Measurements from ENCODE around the gene GPR65.

The GPR65 gene

DNA sequence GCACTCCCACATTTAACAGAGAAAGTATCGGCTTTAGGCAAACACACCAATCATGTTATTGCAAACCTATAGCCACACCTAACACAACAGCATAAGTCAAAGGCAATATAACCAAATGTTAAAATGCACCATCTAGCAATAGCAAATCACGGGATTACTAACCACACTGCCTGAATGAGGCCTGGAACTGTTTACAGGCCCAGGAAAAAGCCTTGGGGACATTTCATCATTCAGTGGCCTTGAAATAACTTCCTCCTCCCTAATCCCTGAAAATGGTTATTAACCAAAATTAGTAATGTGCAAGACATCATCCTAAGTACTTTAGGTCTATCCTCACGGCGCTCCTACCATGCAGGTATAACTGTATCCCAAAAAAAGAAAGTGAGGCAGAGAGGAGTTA lies 14.3 kb upstream of the GPR65 start:
- Histone ChIP-seq H3K9ac (ENCODE audit: low read length) (no peak overlapping the region), H3K4me1 (ENCODE audit: insufficient read depth, low read length) (peaks cover 13% of the 10 kb centered on the region), H3K27ac (ENCODE audit: low read depth, low read length) (no peak overlapping the region), H3K36me3 (ENCODE audit: insufficient read depth, low read length) (no peaks in the 10 kb centered on the region), H3K9me3 (ENCODE audit: low read length) (no peaks in the 10 kb centered on the region), H3K4me3 (ENCODE audit: low read depth in 1 of 2, low read length in 2 of 2) (no peak overlapping the region), H3K27me3 (ENCODE audit: control insufficient read depth in 1 of 2, insufficient read depth in 2 of 2, low read length in 2 of 2) (no peaks in the 10 kb centered on the region)

DNA sequence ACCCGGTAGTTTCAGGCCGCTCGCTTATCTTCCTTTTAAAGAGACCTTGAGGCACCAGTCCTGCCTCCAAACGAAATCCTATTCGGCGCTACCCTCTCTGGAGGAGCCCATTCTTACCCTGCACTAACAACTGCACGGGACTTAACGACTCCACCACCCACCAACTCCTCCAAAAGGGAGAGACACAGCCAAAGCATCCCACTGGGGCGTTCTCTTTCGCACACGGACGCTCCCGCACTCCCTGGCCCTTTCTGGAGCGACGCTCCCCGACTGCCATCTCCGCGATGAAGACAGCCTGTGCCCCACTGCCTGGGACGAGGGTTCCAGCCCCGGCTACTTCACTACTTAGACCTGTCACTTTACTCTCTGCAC lies 12.6 kb upstream of the GPR65 start:
- no peaks in the 10 kb centered on the region for H3K36me3 ChIP-seq (ENCODE audit: insufficient read depth, low read length)
- peak overlapping the region; percentile 95 for H3K27ac ChIP-seq (ENCODE audit: low read depth, low read length)

DNA sequence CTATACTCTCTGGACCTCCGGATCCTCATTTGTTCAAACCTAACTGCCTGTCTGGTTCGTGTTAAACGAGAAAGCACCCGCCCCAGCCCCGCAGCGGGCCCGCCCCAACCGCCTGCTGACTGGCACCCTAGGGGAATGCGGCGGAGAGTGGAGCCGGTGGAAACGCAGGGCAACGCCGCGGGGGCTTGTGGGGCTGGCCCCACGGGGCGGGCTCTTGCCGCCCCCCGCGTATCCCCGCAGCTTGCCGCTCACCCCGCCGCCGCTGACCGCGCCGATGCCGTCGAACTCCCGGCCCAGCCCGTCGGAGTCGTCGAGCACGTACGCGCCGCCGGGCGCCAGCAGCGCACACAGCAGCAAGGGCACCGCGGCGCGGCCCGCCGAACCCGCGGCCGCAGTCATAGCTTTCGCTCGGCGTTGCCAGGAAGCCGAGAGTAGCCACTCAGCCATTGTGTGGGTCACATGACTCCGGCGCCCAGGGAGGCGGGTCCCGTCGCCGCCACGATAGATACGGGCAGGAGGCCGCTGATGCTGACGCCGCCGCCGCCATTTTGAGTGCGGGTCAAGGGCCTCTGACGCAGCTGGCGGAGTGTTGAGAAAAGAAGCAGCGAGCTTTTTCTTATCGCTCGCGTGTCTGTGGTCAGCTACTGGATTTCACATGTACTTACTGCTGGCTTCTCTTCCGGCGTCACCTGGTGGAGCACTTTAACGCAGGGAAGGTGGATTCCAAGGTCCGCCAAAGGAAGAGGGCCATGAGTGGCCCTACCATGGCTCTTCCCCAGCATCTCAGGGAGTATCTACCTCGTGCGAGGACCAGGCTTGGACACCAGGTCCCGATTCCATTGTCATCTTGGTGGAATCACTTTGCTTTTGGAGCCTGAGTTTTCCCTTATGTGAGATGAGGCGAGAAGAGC lies 12.0 kb upstream of the GPR65 start, which contains the start of gene GALC:
GALC (minus strand) TSS at position 465 of the 911 bp plus-strand sequence; CDS start at position 447, 18 bp downstream.
- Histone ChIP-seq H3K9ac (ENCODE audit: low read length) (peak within 1 kb of the TSS; percentile 40), H3K36me3 (ENCODE audit: insufficient read depth, low read length) (no peaks in the 10 kb centered on the region), H3K27me3 (ENCODE audit: control insufficient read depth in 1 of 2, insufficient read depth in 2 of 2, low read length in 2 of 2) (no peaks in the 10 kb centered on the region), H3K4me3 (ENCODE audit: low read depth in 1 of 2, low read length in 2 of 2) (peak within 1 kb of the TSS; percentile 72 to 98), H3K27ac (ENCODE audit: low read depth, low read length) (peak within 1 kb of the TSS; percentile 95), H3K9me3 (ENCODE audit: low read length) (no peaks in the 10 kb centered on the region), H3K4me1 (ENCODE audit: insufficient read depth, low read length) (peaks cover 13% of the 10 kb centered on the region)

More for the DNA sequence above, 12.6 kb upstream of the GPR65 start:
- Histone ChIP-seq H3K4me1 (ENCODE audit: insufficient read depth, low read length) (peaks cover 13% of the 10 kb centered on the region), H3K9ac (ENCODE audit: low read length) (peak overlapping the region; percentile 40), H3K4me3 (ENCODE audit: low read depth in 1 of 2, low read length in 2 of 2) (peak overlapping the region; percentile 72 to 98), H3K9me3 (ENCODE audit: low read length) (no peaks in the 10 kb centered on the region), H3K27me3 (ENCODE audit: control insufficient read depth in 1 of 2, insufficient read depth in 2 of 2, low read length in 2 of 2) (no peaks in the 10 kb centered on the region)

DNA sequence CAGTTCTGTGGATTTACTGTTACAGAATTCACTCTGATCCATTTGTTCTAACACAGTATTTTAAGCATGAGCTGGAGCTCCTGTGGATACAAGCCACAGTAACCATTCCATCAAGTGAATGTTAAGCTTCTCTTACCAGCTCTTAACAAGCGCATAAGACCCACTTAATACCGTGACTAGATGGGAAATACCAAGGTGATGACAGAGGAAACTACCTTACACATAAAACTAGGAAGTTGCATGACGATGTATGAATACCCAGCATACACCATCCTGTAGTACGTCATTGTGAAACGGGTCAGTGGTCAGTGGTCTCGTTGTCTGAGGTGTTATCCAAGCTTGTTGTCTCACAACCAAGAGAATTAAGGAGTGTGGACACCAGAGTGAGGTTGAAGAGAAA lies 10.0 kb upstream of the GPR65 start:
- Histone ChIP-seq H3K9me3 (ENCODE audit: low read length) (no peaks in the 10 kb centered on the region), H3K4me3 (ENCODE audit: low read depth in 1 of 2, low read length in 2 of 2) (no peak overlapping the region), H3K9ac (ENCODE audit: low read length) (no peak overlapping the region), H3K27me3 (ENCODE audit: control insufficient read depth in 1 of 2, insufficient read depth in 2 of 2, low read length in 2 of 2) (no peaks in the 10 kb centered on the region), H3K4me1 (ENCODE audit: insufficient read depth, low read length) (peaks cover 13% of the 10 kb centered on the region), H3K27ac (ENCODE audit: low read depth, low read length) (no peak overlapping the region), H3K36me3 (ENCODE audit: insufficient read depth, low read length) (no peaks in the 10 kb centered on the region)

DNA sequence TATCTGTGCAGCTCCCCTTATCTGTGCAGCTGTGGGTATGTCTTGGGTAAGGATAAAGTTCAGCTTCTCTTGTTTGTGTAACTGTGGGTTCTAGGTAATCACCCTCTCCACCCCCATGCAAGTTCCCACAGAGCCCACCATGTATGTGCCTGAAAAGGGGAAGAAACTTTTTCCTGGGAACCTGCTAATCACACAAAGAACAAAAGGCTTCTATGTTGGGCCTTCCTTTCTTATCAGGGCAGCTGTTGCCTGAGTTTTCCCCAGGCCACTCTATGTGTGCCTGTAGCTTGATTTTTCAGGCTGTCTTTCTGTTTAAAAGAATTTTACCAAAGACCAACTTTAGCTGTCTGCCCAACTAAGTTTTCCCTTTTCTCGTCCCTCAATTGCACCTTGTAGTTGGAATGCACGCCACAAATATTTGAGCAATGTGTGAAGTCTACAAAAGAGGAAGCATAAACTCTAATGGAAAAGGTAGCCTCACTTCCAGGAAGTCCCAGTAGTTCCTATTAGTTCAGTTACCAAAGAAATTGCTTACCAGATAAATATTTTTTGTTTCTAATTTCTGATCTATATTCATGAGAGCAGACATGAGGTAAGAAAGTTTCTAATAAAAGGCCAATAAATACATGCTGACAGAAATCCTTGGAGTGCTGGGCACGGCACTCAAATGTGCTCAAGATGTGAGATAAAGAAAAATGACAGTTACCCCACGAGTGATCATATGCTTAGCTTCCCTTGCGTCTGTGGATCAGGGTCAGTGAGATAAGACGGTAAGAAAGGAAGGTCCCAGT lies 9.2 kb upstream of the GPR65 start:
- Histone ChIP-seq H3K9ac (ENCODE audit: low read length) (no peak overlapping the region), H3K9me3 (ENCODE audit: low read length) (no peaks in the 10 kb centered on the region), H3K27me3 (ENCODE audit: control insufficient read depth in 1 of 2, insufficient read depth in 2 of 2, low read length in 2 of 2) (no peaks in the 10 kb centered on the region), H3K4me3 (ENCODE audit: low read depth in 1 of 2, low read length in 2 of 2) (no peak overlapping the region), H3K27ac (ENCODE audit: low read depth, low read length) (no peak overlapping the region), H3K4me1 (ENCODE audit: insufficient read depth, low read length) (peaks cover 13% of the 10 kb centered on the region), H3K36me3 (ENCODE audit: insufficient read depth, low read length) (no peaks in the 10 kb centered on the region)

DNA sequence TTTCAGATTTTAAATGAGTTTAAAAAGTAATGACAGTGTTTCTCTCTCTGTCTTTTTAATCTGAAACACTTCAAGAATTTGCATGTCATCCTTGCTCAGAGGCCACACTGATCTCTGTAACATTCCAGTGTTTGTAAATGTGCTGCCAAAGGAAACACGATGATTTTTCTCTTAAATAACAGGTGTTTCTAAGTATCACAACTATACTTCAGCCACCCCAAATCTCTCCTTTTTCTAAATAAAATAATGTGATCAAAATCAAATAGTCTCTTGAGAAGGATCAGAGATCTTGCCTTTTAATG lies 8.7 kb upstream of the GPR65 start:
- H3K27ac ChIP-seq (ENCODE audit: low read depth, low read length): no peak overlapping the region
- no peaks in the 10 kb centered on the region for H3K9me3 ChIP-seq (ENCODE audit: low read length)
- H3K9ac ChIP-seq (ENCODE audit: low read length): no peak overlapping the region
- no peaks in the 10 kb centered on the region for H3K36me3 ChIP-seq (ENCODE audit: insufficient read depth, low read length)
- peaks cover 13% of the 10 kb centered on the region for H3K4me1 ChIP-seq (ENCODE audit: insufficient read depth, low read length)
- no peak overlapping the region for H3K4me3 ChIP-seq (ENCODE audit: low read depth in 1 of 2, low read length in 2 of 2)
- H3K27me3 ChIP-seq (ENCODE audit: control insufficient read depth in 1 of 2, insufficient read depth in 2 of 2, low read length in 2 of 2): no peaks in the 10 kb centered on the region

DNA sequence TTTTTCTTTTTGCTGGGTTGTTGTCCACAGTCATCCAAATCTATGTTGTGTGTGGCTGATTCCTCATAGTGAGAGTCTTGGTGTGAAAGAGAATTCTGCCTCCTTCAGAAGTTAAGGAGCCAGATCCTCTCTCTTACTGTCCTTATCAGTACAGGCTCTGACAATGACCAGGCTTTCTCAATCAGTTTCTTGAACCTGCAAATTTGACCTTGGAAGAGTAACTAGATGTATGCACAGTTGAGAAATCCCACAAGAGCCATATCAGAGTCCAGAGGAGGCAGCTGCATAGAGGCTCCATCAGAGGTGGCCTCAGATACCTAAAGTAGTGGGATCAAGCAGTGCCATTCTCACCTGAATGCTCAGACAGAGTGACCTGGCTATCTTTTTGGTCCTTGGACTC lies 6.5 kb upstream of the GPR65 start:
- Histone ChIP-seq H3K9me3 (ENCODE audit: low read length) (no peaks in the 10 kb centered on the region), H3K27ac (ENCODE audit: low read depth, low read length) (no peak overlapping the region), H3K27me3 (ENCODE audit: control insufficient read depth in 1 of 2, insufficient read depth in 2 of 2, low read length in 2 of 2) (no peaks in the 10 kb centered on the region), H3K4me3 (ENCODE audit: low read depth in 1 of 2, low read length in 2 of 2) (no peak overlapping the region), H3K4me1 (ENCODE audit: insufficient read depth, low read length) (peaks cover 4% of the 10 kb centered on the region), H3K9ac (ENCODE audit: low read length) (no peak overlapping the region), H3K36me3 (ENCODE audit: insufficient read depth, low read length) (no peaks in the 10 kb centered on the region)

DNA sequence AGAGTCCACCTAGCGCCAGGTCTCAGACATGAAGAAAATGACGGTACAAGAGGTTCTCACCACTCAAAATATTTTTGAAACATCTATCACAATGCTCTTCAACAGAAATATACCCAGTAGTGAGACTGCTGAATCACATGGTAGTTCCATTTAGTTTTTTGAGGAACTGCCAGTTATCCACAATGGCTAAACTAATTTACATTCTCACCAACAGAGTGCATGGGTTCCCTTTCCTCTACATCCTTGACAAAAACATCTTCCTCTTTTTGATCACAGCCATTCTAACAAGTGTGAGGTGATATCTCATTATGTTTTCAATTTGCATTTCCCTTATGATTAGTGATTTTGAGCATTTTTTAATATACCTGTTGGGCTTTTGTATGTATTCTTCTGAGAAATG lies 5.7 kb upstream of the GPR65 start:
- no peaks in the 10 kb centered on the region for H3K9me3 ChIP-seq (ENCODE audit: low read length)
- no peaks in the 10 kb centered on the region for H3K4me1 ChIP-seq (ENCODE audit: insufficient read depth, low read length)
- H3K9ac ChIP-seq (ENCODE audit: low read length): no peak overlapping the region
- no peak overlapping the region for H3K4me3 ChIP-seq (ENCODE audit: low read depth in 1 of 2, low read length in 2 of 2)
- no peak overlapping the region for H3K27ac ChIP-seq (ENCODE audit: low read depth, low read length)
- H3K27me3 ChIP-seq (ENCODE audit: control insufficient read depth in 1 of 2, insufficient read depth in 2 of 2, low read length in 2 of 2): no peaks in the 10 kb centered on the region
- no peaks in the 10 kb centered on the region for H3K36me3 ChIP-seq (ENCODE audit: insufficient read depth, low read length)

DNA sequence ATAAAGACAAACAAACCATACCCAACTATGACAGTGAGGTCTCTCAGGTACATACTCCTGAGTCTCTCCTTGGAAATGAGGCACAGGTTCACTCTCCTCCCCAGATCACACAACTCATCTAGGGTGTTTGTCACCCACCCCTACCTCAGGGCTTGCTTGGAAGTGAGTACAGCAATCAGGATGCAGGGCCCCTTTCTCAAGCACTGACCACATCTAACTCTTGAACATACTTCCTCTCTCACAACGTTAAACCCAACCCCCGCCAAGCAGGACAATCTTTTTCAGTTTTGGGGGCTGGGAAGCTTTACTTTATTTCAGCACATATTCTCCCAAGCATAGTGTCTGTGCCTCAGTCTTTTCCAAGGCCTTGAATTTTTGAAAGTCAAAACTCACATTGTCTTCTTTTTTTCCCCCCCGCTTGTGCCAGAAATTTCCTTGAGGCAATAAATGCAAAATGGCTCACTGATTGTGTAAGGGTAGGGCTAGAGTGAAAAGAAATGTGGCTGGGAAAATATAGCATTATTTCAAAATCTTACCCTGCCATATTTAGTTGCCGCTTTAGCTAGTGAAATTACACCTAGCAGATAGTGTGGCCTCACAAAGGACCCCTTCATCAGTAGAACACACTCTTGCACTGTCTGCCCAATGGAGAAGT lies 2.4 kb upstream of the GPR65 start:
- Histone ChIP-seq H3K27ac (ENCODE audit: low read depth, low read length) (no peak overlapping the region), H3K4me1 (ENCODE audit: insufficient read depth, low read length) (no peaks in the 10 kb centered on the region)

DNA sequence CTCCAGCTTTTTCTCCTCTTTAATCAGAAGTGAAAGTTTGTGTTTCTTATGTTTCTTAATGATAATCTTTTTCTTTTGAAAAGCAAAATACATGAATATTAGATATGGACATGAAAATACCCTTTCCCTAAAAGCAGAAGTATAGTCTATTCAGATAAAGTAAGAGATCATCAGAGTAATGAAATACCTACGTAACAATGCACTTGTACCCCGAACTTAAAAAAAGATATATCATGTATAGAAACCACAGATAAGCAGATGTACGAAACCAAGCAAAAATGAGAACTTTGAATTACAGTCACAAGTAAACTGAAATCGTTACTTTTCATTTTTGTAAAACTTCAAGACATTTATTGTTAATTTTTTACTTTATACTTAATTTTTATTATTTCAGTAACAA lies 1.5 kb upstream of the GPR65 start:
- Histone ChIP-seq H3K27me3 (ENCODE audit: control insufficient read depth in 1 of 2, insufficient read depth in 2 of 2, low read length in 2 of 2) (no peaks in the 10 kb centered on the region), H3K4me1 (ENCODE audit: insufficient read depth, low read length) (no peaks in the 10 kb centered on the region)

More for the DNA sequence above, 2.4 kb upstream of the GPR65 start:
- Histone ChIP-seq H3K9ac (ENCODE audit: low read length) (no peak overlapping the region), H3K36me3 (ENCODE audit: insufficient read depth, low read length) (no peaks in the 10 kb centered on the region), H3K9me3 (ENCODE audit: low read length) (no peaks in the 10 kb centered on the region), H3K4me3 (ENCODE audit: low read depth in 1 of 2, low read length in 2 of 2) (no peak overlapping the region), H3K27me3 (ENCODE audit: control insufficient read depth in 1 of 2, insufficient read depth in 2 of 2, low read length in 2 of 2) (no peaks in the 10 kb centered on the region)

DNA sequence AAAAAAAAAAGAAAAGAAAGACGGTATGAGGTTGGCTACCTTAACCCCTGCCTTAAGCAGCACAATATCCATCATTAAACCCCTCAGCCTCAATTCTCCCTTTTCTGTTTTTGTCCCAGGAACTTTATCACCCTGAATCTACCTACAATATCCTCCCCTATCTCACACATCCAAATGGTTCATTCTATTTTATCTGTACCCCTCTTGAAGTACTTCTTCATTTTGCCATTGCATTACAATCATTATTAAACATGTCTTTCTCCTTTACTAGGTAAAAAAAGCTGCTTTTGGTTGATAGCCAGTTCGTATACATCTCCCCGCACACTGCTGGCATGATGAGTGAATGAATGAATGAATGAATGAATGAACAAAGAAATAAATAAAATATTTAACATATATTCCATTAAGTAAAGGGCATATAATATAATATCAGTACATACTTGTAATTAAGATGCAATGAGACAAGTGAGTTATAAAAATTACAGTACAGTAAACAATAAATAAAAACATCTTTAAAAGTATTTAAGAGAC lies 364 bp upstream of the GPR65 start:
- no peak overlapping the region for H3K4me3 ChIP-seq (ENCODE audit: low read depth in 1 of 2, low read length in 2 of 2)

More for the DNA sequence above, 1.5 kb upstream of the GPR65 start:
- no peak overlapping the region for H3K4me3 ChIP-seq (ENCODE audit: low read depth in 1 of 2, low read length in 2 of 2)
- H3K9ac ChIP-seq (ENCODE audit: low read length): no peak overlapping the region
- H3K27ac ChIP-seq (ENCODE audit: low read depth, low read length): no peak overlapping the region
- H3K9me3 ChIP-seq (ENCODE audit: low read length): no peaks in the 10 kb centered on the region
- H3K36me3 ChIP-seq (ENCODE audit: insufficient read depth, low read length): no peaks in the 10 kb centered on the region

More for the DNA sequence above, 364 bp upstream of the GPR65 start:
- H3K4me1 ChIP-seq (ENCODE audit: insufficient read depth, low read length): no peaks in the 10 kb centered on the region
- no peak overlapping the region for H3K27ac ChIP-seq (ENCODE audit: low read depth, low read length)
- H3K36me3 ChIP-seq (ENCODE audit: insufficient read depth, low read length): no peaks in the 10 kb centered on the region
- H3K9ac ChIP-seq (ENCODE audit: low read length): no peak overlapping the region
- H3K9me3 ChIP-seq (ENCODE audit: low read length): no peaks in the 10 kb centered on the region
- H3K27me3 ChIP-seq (ENCODE audit: control insufficient read depth in 1 of 2, insufficient read depth in 2 of 2, low read length in 2 of 2): no peaks in the 10 kb centered on the region
